Stimulated activated CD8-positive, alpha-beta memory T cell treated with anti-CD3 and anti-CD28 coated beads, Interleukin-7, amount 100 ng/mL, for 4 hours (primary cell): ENCODE data around the gene ZBTB21.
"Not testable (repeated sequence)": the region's sequence is repeated elsewhere in the genome, so short reads cannot be mapped to it uniquely, and the experiment has no call there.

Source experiments
- DNase-seq, 2 donors: peaks; one replicate each; pipeline ENCODE4 v3.0.0-alpha.2; 2020; ENCODE audit warnings: low read depth in 2 of 2

The ZBTB21 gene

DNA sequence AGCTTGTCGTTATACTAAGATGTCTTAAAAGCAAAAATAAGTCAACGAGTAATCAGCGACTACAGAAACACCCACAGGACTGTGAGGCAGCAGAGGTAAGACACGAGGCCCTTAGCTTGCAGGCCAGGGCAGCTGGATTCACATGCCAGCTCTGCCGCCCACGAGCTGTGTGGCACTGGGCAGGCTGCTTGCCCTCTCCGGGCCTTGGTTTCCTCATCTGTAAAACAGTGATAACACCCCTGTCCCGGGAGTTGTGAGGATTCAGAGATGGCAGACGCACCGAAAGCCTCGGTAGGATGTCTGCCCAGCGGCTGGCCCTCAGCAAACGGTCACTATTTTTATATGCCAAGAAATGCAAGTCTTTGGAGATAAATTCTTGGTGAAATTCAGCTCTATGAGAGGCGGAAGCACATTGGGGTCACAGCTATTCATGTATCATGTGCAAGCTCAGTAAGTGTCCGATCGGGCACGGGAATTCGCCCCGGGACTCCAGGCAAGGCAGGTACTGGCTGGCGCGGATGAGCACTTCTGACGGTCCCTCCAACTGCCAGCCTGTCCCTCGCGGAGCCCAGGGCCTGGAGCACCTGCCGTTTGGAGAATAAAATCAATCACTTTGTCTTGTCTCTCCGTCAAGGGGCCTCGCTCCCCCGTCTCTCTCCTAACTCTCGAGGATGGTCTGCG, 57.5 kb downstream of the ZBTB21 start:
- no peak for DNase-seq

DNA sequence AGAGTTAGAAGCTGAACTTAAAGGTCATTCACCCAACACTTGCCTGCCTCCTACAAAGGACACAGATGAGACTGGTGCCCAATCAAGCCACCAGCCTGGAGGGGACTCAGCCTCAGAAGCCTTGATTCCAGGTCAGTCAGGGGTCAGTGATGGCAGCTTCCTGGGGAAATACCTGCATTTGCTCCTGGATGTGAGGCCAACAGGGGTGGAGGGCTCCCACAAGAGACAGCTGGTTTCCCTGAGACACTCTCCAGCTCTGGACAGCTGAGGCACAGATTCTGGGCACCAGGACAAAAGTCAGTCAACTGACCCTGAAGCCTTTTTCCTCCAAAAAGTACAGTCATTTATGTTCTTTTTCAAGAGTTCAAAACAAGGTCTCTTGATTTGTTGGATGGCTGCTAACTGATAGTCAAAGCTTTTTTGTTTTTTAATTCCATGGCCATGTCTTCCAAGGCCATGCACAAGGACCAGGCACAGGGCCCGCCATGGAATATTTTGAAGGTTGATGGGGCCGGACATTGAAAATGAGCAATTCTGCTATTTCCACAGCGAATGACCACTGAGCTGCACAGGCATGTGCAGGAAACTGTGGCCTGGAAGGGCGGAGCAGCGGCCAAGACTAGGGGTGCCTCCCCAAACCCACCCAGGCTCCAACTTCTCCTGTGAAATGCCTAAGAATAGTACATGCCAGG, 58.1 kb downstream of the ZBTB21 start:
- no peak for DNase-seq

DNA sequence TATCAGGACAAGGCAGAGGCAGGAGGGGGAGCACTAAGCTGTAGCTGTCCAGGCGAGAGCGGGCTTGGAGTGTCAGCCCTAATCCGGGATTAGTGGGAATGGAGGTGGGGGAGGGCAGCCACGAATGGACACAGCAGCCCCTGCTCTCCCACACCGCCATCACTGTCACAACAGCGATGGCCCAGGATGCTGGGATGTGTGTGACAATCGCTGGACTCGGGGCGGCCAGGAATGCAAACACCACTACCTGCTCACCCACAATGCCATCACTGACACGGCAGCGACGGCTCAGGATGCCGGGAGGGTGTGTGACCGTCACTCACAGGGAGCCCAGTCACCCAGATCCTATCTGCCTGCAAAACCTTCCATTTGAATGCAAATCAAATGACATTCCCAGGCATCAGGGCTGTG, 59.2 kb downstream of the ZBTB21 start:
- no peak for DNase-seq

DNA sequence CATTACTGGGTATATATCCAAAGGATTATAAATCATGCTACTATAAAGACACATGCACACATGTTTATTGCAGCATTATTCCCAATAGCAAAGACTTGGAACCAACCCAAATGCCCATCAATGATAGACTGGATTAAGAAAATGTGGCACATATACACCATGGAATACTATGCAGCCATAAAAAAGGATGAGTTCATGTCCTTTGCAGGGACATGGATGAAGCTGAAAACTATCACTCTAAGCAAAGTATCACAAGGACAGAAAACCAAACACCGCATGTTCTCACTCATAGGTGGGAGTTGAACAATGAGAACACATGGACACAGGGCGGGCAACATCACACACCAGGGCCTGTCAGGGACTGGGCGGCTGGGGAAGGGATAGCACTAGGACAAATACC, 60.5 kb downstream of the ZBTB21 start:
- DNase-seq: not testable (repeated sequence)

DNA sequence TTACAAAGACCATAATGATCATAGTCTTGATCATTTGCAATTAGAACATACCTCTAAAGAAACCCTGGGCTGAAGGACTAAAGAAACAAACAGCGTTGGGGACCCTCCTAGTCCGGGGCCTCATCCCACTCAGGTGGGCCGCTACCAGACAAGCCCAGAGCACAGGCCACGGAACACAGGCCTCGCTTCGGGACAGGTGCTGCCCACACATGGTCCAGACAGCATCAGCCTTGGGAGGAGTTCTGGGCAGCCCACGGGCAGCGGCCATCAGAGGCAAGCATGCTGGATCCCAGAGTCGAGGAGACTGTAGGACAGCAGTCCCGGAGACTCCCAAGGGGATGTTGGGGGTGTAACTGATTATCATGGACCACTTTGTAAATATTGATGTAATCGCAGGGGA, 61.3 kb downstream of the ZBTB21 start:
- DNase-seq: no peak

DNA sequence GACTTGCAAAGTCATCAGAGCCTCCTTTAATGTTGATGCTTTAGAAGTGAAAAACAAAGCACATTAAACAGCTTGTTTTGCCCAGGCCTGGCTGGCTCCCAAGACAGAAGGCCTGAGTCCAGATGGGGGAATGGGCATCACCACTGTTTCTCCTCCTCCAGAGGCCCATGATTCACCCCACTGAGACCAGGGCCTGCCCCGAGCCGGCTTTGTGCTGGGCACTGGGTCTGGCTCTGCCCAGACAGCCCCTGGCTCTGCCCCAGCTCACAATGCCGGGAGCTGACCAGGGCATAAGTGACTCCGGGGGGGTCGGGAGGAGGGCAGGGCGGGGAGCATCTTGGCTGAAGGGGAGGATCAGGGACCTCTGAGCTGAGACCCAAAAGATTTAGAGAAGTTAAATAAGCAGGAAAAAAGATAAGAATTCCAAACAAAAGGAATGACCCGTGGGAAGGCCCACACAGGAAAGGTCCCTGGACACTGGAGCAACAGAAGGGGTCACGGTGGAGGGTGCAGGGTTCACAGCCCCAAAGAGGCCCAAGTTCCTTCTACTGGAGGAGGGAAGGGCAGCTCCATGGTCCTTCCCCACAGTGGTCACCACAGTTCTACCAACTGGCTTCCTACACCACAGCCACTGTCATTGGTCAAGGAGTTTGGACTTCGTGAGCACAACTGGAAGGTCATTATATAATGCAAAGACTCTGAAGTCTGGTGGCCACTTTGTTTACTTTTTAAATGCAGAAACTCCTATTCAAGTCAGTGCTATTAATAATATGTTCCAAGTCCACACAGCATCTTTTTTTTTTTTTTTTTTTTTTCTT, 61.9 kb downstream of the ZBTB21 start:
- DNase-seq: no peak

DNA sequence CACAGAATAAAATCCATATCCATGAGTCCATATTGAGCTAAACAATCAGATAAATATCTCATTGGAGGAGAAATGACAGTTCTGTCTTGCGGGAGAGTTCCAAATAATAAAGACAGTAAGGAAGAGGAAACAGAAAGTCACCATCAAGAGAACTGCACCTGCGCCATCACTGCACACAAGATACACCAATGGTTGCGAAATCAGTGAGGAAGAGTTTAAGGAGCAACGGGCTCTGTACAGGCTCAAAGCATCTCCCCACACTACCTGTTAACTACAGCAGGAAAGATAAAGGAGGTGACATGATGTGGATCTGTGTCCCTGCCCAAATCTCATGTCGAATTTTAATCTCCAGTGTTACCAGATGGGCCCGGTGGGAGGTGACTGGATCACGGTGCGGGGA, 64.2 kb downstream of the ZBTB21 start:
- no peak for DNase-seq

- no peak for DNase-seq
Measured at GRCh38 chr21:41943851-41944250, 66.3 kb downstream of the ZBTB21 start.

- no peak for DNase-seq
Measured at GRCh38 chr21:41942457-41942856, 67.7 kb downstream of the ZBTB21 start.

DNA sequence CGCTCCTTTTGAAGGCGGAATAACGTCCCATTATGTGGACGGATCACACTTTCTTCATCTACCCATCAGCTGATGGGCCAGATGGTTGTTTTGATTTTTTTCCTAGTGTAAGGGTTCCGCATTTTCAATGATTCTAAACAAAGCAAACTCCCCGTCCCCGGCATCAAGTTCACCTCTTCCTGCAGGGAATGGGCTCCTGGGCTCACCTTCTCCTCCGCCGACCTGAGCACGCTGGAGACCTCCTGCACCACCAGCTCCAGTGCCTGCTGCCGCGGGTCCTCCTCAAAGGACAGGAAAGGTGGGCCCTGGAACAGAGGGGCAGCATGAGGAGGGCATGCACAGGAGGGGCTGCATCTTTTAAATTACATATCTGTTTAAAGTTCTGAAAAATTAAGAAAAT, 68.2 kb downstream of the ZBTB21 start:
- DNase-seq: no peak

GRCh38 chr21:41940431-41940830, 69.7 kb downstream of the ZBTB21 start:
- DNase-seq: no peak

DNA sequence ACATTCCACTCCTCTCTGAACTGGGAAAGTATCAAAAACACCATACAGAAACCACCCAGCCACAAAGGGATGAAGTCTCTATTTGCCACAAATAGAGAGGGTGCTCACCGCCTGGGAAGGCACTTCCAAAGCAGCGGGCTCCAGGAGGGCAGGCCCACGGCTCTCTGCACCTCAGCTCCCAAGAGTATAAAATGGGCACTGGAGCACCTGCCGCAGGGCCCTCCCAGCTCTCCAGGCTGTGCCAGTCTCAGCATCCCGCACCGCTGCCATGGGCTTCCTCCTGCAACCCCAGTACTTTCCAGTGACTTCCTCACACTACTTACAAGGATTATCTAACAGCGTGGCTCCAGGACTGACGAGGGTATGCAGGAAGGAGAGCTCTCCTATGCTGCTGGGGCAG, 70.8 kb downstream of the ZBTB21 start:
- DNase-seq: no peak
